Measurements from ENCODE around the gene TMEM54.
"Not testable (repeated sequence)": the region's sequence is repeated elsewhere in the genome, so short reads cannot be mapped to it uniquely, and the experiment has no call there.

Gene TMEM54

GRCh38 chr1:32918179-32918578, 17.0 kb upstream of the TMEM54 start:
- FAIRE-seq: no peak

GRCh38 chr1:32917521-32917920, 16.3 kb upstream of the TMEM54 start:
- no peak for FAIRE-seq

DNA sequence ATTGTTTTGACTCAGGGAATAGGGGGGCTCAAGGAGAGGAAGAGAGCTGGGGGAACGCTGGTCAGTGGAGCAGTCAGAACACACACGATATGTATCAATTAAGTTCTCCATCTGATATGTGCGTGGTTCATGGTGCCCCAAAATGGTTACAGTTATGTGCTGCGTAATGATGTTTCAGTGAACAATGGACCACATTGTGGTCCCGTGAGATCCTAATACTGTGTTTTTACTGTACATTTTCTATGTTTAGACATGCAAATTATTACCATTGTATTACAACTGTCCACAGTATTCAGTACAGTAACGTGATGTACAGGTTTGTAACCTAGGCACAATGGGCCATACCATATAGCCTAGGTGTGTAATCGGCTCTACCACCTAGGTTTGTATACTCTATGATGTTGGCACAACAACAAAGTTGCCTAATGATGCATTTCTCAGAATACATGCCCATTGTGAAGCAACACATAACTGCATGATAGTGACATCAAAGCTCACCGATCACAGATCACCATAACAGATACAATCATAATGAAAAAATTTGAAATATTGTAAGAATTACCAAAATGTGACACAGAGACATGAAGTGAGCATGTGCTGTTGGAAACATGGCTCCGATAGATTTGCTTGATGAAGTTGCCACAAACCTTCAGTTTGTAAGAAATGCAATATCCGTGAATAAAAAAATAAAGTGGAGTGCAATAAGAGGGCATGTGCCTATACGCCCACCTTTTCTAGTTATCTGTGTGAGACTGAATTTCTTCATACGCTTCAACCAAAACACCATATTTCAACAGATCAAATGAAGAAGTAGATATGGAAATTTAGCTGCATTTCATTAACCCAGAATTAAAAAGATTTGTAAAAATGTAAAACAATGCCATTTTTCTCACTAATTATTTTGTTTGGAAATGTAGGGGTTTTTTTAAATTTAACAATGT, 14.8 kb upstream of the TMEM54 start:
- no peak for FAIRE-seq

DNA sequence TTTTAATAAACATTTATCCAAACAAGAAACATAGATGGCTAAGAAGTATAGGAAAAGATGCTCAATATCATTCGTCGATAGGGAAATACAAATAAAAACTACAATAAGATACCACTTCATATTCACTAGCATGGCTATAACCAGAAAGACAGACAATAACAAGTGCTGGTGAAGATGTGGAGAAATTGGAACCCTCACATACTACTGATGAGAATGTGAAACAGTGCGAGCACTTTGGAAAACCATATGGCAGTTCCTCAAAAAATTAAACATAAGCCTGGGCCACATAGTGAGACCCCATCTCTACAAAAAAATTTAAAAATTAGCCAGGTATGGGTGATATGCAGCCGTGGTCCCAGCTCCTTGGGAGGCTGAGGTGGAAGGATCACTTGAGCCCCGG, 9.1 kb upstream of the TMEM54 start:
- no peak for FAIRE-seq

DNA sequence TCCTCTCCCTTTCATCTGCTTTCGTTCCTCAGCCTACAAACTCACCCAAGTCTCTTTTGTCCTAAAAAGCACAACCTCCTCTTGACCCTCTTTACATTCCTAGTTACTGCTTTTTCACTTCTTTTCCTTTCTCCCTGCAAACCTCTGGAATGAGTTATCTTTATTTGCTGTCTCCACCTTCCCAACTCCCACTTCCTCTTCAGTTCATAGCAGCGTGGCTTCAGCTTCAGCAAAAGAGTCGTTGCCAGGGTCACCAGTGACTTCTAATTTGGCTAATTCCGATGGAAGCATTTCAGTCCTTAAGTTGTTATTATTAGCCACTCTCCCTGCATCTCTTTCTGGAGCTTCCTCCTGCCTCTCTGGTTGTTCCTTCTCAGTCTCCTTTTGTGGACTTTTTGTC, 6.2 kb upstream of the TMEM54 start:
- no peak for FAIRE-seq

GRCh38 chr1:32906654-32907053, 5.5 kb upstream of the TMEM54 start:
- FAIRE-seq: no peak

GRCh38 chr1:32905588-32905987, 4.4 kb upstream of the TMEM54 start:
- FAIRE-seq: not testable (repeated sequence)

DNA sequence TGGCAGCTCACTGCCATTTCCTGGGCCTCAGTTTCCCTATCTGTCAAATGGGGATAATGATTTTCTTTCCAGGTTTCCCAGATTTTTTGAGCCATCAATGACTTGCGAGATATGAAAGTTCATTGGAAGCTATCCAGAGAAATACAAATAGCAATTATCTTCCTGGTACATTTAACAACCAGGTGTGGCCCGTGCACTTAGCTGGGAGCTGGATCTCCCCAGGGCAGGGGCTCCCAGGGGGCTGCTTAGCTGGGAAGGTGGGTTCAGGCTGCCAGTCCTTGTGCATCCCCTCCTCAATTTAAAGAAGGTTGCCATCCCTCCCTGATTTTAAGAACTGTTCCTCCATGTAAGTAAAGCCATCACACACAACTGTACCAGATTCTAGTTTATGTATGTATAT, 3.6 kb upstream of the TMEM54 start:
- no peak for FAIRE-seq

DNA sequence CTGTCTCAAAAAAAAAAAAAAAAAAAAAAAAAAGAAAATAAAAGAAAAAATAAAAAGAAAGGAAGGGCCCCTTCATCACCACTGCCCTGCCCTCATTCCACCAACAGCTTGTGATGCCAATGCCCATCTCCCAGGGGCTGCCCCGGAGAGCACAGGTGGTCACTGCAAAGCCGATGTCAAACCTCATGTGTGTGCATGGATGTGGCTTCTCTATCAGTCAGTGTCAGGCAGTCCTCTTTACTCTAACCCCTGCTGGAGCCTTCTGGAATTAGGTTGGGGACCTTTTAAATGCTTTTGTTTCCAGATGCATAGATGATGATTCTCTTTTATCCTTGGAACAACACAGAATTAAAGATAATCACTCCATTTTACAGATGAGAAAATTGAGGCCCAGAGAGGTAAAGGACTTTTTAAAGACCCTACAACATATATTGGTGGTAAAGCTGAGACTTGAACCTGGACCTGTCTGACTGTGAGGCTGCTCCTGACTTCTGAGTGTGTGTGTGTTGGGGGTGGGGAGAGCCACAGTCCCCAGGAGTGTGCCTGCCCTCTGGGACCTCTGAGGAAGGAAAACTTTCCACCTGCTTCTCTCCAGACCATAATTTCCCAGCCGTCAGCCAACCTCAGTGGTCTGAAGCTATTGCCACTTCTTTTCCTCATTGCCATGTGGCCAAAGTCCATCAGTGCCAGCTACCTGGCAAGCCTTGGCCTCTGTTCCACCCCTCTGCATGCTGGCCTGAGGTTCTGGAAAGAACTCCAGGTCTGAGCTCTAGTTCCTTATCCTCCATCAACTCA, 3.0 kb upstream of the TMEM54 start:
- FAIRE-seq: no peak

DNA sequence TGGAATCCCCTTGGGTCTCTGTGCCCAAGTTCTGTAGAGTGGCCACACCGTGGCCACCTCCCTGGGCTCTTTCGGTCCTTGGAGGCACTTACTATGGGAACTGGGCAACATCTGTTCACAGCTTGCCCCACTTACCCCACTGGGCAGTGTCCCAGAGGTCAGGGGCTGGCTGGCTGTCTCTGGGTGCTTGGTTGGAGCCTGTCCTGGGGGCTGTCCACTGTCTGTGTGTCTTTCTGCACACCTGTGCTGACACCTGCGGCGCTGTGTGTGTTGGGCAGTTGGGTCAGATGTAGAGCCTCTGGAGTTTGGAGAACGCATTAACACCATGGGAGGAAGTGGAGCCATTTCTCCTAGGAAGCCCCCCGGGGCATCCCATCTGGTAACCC, 1.3 kb upstream of the TMEM54 start:
- FAIRE-seq: no peak

- no peak for FAIRE-seq
These were observed 790 bp upstream of the TMEM54 start for GRCh38 chr1:32901823-32902534.

GRCh38 chr1:32900371-32900955, 726 bp downstream of the TMEM54 start:
- FAIRE-seq: no peak

DNA sequence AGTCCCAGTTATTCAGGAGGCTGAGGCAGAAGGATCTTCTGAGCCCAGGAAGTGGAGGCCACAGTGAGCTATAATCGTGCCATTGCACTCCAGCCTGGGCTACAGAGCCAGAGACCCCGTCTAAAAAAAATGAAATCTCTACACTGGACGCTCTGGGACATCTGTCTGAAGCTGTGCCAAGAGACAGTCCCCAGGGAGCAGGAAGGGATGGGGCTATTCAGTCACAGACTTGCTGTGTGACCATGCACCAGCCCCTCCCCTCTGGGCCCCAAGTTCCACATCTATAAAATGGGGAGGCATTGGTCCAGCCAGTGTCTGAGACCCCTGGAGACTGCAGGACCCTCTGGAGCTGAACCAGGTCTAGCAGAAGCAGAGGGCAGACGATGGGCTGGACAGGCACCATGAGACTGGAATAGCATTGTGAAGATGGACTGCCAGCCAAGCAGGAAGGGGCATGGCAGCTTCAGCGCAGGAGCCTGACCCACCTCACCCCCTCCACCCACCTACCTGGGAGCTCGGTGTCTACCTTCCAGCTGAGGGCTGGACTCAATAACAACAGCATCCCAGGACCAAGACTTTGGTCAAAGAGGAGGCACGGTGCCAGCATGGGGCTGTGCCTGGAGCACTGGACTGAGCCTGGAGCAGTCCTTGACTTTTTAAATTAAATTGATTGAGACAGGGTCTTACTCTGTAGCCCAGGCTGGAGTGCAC, 1.4 kb downstream of the TMEM54 start:
- no peak for FAIRE-seq

DNA sequence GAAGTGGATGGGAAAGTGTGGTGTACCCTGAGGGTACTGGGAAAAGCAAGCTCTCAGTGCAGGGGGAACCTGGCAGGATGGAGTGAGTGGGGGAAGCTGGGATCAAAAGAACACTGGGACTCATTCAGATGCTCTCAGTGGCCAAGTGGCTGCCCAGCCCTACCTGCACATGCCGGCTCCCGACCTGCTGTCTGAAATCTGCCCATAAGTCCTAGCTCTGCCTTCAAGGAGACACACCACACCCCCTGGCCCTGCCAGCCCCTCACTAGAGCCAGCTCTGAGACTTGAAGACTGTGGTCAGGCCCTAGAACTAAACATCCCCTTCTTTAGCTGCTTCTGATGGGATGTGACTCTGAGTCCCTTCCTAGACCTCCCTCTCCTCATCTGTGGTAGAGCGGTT, 2.2 kb downstream of the TMEM54 start:
- FAIRE-seq: no peak

DNA sequence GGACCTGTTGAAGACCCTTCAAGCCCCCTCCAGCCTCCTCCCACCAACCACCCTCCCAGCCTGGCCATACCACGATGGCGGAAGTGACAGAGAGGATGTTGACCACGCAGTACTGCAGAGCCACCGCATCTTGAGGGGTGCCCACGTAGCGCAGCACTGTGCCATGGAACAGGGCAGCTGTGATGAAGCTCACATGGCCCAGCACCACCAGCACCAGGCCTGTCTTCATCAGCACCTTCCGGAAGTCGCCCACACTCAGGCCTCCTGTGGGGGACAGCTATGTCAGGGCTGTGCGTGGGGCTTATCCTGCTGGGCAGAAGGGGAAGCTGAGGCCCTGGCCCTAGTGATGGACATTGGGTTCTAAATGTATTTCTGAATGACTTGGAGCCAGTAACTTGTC, 3.1 kb downstream of the TMEM54 start:
- FAIRE-seq: no peak

DNA sequence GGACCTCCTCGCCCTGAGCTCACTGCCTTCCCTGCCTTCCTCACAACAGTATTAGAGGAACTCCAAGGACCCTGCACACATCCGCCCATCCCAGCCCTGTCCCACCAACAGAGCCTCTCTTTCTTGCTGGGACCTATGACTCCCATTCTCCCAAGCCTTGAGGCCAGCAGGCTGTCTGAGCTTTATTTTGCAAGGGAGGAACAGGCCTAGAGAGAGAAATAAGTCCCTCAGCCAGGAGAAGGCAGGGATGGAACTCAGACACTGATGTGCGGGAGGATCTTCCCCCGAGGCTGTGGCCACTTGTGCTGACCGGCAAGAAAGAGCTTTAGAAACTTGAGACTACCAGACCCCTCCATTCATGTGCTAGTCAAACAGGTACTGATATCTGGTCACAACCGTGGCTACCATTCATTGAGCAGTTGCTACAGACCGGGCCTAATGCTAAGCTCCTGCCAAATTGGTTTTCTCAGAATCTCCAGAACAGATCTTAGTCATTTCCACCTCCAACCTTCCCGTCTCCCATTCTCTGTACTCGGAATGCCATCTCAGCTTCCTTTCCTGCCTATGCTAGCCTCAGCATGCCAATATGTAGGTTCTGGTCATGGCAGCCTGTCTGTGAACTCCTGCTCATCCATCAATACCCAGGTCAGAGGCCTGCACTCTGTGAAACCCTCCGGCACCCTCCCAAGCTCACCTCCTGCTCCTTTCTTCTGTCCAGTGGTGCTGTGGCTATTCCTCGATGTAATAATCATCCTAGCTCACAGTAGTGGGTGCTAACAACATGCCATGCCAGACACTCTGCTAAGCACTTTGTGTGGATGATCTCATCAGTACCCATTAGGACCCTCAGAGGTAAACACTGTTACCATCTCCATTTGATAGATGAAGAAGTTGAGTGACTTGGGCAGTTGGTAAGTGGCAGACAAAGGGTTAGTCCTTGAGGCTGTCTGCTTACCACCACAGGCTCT, 3.8 kb downstream of the TMEM54 start:
- no peak for FAIRE-seq

DNA sequence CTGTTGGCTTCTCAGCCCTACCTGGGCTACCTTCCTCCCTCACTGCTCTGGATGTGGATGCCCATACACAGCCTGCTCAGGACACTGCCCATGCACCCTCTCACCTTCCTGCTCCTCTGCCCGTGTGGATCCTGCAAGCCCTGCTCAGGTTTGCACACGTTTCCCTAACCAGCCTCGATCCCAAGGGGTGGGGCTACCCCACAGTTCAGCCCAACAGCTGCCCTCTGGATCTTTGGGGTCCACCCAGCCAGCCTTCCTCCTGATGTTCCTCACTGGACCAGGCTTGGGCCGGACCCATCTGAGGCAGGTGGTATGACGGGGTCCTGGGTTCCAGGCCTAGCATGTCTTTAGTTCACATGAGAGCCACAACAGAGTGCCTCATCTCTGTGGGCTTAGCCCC, 4.7 kb downstream of the TMEM54 start:
- no peak for FAIRE-seq

DNA sequence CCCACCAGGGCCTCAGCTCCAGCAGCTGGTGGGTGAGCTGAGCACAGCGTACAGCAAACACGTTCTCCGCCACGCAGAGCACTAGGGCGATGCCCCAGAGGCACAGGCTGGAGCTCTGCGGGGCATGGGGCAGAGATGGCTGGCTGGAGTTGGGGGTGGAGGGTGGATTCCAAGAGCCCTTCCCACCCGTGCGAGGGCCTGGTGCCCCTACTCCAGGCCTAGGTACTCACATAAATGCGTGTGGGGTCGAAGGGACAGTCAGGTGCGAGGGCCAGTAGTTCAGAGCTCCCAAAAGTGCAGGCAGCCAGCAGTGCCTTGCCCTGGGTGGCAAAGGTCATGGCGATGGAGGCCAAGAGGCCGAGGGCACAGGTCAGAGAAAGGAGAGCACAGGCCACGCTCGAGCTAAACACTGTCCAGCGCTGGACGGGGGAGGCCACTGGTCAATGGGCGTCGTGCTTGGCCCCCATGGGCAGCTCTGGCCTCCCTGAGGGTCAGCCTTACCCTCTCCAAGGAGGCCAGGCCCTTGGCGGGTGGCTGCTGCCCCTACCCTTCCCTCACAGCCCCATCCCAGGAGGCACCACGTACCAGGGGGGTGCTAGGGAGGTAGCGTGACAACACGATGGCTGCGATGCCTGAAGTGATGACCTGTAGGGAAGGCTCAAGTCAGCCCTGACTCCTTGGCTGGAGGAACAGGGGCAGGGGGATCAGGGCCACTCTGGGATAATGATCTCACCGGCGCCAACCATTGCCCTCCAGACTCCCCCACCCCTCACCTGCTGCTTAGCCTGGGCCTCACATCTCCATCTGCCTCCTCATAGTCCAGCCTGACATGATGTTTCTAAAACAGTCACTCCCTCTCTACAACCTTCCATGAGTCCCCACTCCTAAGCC, 5.6 kb downstream of the TMEM54 start:
- no peak for FAIRE-seq

DNA sequence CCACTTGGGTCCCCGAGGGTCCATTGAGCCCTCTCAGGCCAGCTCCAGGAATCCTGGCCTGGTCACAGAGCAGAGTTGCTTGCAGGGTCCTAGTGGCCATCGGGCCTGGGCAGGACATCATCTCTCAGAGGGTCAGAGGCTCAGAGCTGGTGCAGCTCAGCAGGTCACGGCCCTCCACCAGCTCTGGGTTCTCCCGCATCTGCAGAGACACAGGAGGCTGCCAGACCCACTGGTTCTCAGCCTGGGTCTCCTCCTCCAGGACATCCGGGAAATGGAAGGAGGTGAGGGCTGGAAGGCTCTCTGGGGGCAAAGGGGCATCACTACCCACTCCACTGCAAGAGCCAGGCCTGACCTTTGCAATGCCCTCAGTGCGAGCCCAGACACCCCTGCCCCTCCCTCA, 6.5 kb downstream of the TMEM54 start:
- no peak for FAIRE-seq

GRCh38 chr1:32894019-32894600, 7.1 kb downstream of the TMEM54 start:
- FAIRE-seq: no peak

Measured in colon (tissue), 2 donors.